ENCODE measurements around the gene DCST2. TPM values are rescaled to one million over a fixed set of nuclear protein-coding genes. Genes with fewer than 3 reads are reported as not detected.

The DCST2 gene
- total RNA-seq, 4 donors from 2014 or later: 0.33 to 4.2 (median 0.50) TPM; not detected in 1

DNA sequence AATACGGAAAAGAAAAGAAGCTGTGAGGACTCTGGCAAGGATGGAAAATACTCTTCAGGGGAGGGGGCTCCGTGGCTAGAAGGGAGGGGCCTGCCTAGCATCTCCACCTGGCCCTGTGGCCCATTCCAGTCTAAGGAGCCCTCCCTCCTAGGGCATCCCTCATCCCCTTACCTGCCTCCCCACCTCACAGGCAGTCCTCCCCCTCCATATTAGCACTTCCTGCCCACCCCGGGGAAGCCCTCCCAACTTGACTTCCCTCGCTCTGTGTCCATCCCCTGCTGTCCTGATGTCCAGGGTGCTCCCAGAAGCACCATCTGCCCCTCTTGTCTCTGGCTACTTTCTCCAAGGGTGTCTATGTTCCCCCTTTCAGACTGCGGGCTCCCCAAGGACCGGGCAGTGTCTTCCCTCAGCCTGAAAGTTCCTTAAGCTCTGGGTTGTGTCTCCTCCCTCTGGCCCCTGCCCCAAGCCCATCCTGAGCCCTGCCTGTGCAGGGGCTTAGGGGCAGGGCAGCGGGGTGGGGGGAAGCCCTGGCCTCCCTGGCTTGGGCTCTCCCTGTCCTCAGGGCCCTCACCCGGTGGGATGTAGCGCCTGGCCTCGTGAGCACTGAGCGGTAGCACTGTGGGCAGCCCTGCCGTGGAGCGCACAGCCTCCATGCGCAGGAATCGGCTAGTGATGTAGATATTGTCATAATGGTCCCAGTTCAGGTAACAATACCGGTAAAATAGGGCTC, 3.9 kb downstream of the DCST2 start:
- intact Hi-C loops (cut with DNase I): no loop called here
- no peak for TF ChIP-seq POLR2A (IDR thresholded peaks at IDR 0.05)
- TF ChIP-seq, protein P1, sequence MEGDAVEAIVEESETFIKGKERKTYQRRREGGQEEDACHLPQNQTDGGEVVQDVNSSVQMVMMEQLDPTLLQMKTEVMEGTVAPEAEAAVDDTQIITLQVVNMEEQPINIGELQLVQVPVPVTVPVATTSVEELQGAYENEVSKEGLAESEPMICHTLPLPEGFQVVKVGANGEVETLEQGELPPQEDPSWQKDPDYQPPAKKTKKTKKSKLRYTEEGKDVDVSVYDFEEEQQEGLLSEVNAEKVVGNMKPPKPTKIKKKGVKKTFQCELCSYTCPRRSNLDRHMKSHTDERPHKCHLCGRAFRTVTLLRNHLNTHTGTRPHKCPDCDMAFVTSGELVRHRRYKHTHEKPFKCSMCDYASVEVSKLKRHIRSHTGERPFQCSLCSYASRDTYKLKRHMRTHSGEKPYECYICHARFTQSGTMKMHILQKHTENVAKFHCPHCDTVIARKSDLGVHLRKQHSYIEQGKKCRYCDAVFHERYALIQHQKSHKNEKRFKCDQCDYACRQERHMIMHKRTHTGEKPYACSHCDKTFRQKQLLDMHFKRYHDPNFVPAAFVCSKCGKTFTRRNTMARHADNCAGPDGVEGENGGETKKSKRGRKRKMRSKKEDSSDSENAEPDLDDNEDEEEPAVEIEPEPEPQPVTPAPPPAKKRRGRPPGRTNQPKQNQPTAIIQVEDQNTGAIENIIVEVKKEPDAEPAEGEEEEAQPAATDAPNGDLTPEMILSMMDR (IDR thresholded peaks at IDR 0.05): no peak
- H3K4me3 ChIP-seq (replicated peaks in 1 of 3): no peak overlapping the region
- H3K9me3 ChIP-seq: no peaks in the 10 kb centered on the region
- H3K27ac ChIP-seq: no peak overlapping the region
- DNase-seq: no peak
- H3K4me1 ChIP-seq: no peaks in the 10 kb centered on the region
- 76 to 86% methylated on average over 6 to 14 of the region's 16 CpGs for WGBS, 2 donors
- no peaks in the 10 kb centered on the region for H3K36me3 ChIP-seq
- H3K27me3 ChIP-seq: no peaks in the 10 kb centered on the region

DNA sequence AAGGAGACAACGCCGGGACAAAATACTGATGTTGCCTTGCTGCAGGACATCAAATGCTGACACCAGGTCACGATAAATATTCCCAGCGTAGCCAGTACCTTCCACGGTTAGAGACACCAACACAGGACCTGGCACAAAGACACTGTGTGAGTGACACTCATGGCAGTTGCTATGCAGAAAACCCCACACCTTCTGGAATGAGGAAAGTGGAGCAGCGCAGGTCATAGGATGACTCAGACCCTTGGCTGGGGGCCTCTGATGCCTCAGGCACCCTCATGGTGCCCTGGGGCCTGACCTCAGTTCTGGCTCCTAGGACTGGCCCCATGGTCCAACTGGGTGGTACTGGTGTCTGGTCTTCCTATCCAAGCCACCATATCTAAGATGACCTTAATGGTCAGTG, 7.0 kb downstream of the DCST2 start:
- WGBS, 2 donors: 90 to 93% methylated on average over 6 of the region's 6 CpGs
- H3K27ac ChIP-seq: no peak overlapping the region
- no peaks in the 10 kb centered on the region for H3K27me3 ChIP-seq
- H3K4me3 ChIP-seq (replicated peaks in 1 of 3): no peak overlapping the region
- no peak for TF ChIP-seq POLR2A (IDR thresholded peaks at IDR 0.05)
- TF ChIP-seq, protein P1 (IDR thresholded peaks at IDR 0.05): no peak
- H3K4me1 ChIP-seq: peaks cover 6% of the 10 kb centered on the region in 2 donors
- no peaks in the 10 kb centered on the region for H3K9me3 ChIP-seq
- no peaks in the 10 kb centered on the region for H3K36me3 ChIP-seq
- DNase-seq: no peak
- intact Hi-C loops (cut with DNase I): no loop called here

DNA sequence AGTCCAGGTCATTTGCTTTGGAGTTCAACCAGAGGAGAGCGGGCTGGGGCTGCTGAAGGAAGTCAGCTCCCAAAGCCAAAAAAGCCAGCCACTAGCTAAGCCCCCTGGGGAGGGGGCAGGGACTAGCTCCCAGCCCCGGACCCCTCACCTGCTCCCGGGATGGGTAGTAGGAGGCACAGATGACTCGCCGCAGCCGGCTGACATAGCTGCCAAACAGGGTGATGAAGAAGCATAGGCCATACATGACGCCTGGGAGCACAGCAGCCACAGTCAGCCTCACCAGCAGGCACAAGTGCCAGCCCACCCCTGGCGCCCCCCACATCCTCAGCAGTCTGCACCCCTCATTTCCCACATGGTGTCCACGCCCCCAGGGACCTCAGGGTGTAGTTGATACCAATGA, 7.4 kb downstream of the DCST2 start:
- no peaks in the 10 kb centered on the region for H3K36me3 ChIP-seq
- no peak for TF ChIP-seq POLR2A (IDR thresholded peaks at IDR 0.05)
- TF ChIP-seq, protein P1 (IDR thresholded peaks at IDR 0.05): no peak
- WGBS, 2 donors: 70 to 77% methylated on average over 7 to 9 of the region's 9 CpGs

DNA sequence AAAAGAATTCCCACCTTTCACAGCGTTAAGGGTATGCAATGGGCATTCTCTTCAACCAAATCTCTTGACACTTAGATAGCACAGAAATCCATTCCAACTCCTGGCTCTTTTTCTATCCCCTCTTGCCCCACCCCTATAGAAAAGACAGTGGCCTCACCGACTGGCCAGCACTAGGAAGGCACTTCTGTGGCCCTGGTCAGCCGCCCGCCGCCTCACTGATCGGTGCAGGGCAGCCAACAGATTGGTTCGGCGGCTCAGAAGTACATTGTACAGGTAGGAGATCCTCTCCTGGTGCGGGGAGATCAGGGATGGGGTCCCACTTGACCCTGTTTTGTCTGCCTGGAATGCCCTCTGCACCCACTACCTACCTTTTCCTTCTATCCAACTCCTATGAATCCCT, 9.3 kb downstream of the DCST2 start:
- H3K4me1 ChIP-seq: peaks cover 6 to 13% of the 10 kb centered on the region in 2 donors
- no peak for DNase-seq
- H3K27me3 ChIP-seq: no peaks in the 10 kb centered on the region
- H3K27ac ChIP-seq: no peak overlapping the region
- TF ChIP-seq, protein P1 (IDR thresholded peaks at IDR 0.05): no peak
- TF ChIP-seq POLR2A (IDR thresholded peaks at IDR 0.05): no peak
- no peak overlapping the region for H3K4me3 ChIP-seq (replicated peaks in 1 of 3)
- H3K9me3 ChIP-seq: no peaks in the 10 kb centered on the region
- no peaks in the 10 kb centered on the region for H3K36me3 ChIP-seq
- intact Hi-C loops (cut with DNase I): no loop called here
- WGBS, 2 donors: 87 to 90% methylated on average over 9 of the region's 9 CpGs

More for the DNA sequence above, 7.4 kb downstream of the DCST2 start:
- intact Hi-C loops (cut with DNase I): no loop called here
- no peak for DNase-seq
- no peak overlapping the region for H3K4me3 ChIP-seq (replicated peaks in 1 of 3)
- H3K27ac ChIP-seq: no peak overlapping the region
- H3K9me3 ChIP-seq: no peaks in the 10 kb centered on the region
- peaks cover 6% of the 10 kb centered on the region in 2 donors for H3K4me1 ChIP-seq
- no peaks in the 10 kb centered on the region for H3K27me3 ChIP-seq

DNA sequence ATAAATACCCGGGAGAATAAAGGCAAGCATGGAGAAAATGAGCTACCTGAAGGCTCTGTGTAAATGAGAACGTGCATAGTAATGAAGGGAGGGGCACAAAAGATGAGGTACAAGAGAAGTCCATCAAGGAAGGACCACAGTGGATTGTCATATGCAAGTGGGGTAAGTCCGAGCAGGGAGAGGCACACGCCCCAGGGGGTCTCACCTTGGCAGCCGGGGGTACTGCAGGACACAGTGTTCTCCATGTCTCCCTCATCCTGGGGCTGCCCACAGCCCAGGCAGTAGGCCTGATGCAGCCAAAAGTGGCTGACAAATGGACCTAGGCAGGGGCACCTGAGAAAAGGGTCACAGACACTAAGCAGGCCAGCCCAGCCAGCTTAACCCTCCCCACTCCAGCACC, 10.0 kb downstream of the DCST2 start:
- Histone ChIP-seq H3K27me3 (no peaks in the 10 kb centered on the region), H3K36me3 (no peaks in the 10 kb centered on the region), H3K4me3 (replicated peaks in 1 of 3) (no peak overlapping the region), H3K4me1 (peaks cover 13 to 20% of the 10 kb centered on the region in 2 donors), H3K27ac (no peak overlapping the region), H3K9me3 (no peaks in the 10 kb centered on the region)
- TF ChIP-seq POLR2A (IDR thresholded peaks at IDR 0.05): no peak
- TF ChIP-seq, protein P1 (IDR thresholded peaks at IDR 0.05): no peak
- intact Hi-C loops (cut with DNase I): no loop called here
- DNase-seq: no peak
- 80 to 83% methylated on average over 5 of the region's 5 CpGs for WGBS, 2 donors
